Aorta (tissue), 5 donors: ENCODE results near the gene GMPR. TPM values are rescaled to one million over a fixed set of nuclear protein-coding genes. Genes with fewer than 3 reads are reported as not detected.

ENCODE experiments used
- ATAC-seq: fragments of 200-7000 bp; cut with Tn5 transposase; one replicate; pipeline ENCODE4 v1.9.1; 2022; ENCODE audit warnings: moderate library complexity; ENCODE audit not compliant: low FRiP score
- DNase-seq, 2 donors: peaks; one replicate each; pipeline ENCODE4 v3.0.0-alpha.2; 2020
- H3K27ac ChIP-seq, 2 donors: one replicate each; pipeline ENCODE4 v1.5.1; 2013; ENCODE audit warnings: low read length in 2 of 2, mild to moderate bottlenecking in 2 of 2, moderate library complexity in 2 of 2, control low read depth in 1 of 2, inconsistent platforms in 1 of 2, low read depth in 1 of 2
- H3K27me3 ChIP-seq, 2 donors: one replicate each; pipeline ENCODE4 v1.6.1; 2013; ENCODE audit warnings: control low read depth in 1 of 2, low read length in 1 of 2, mild to moderate bottlenecking in 1 of 2, moderate library complexity in 1 of 2; ENCODE audit not compliant: insufficient read depth in 2 of 2, control insufficient read depth in 1 of 2
- H3K36me3 ChIP-seq, 2 donors: one replicate each; pipeline ENCODE4 v1.6.1; 2013; ENCODE audit warnings: control low read depth in 1 of 2, low read length in 1 of 2, mild to moderate bottlenecking in 1 of 2; ENCODE audit not compliant: insufficient read depth in 2 of 2, control insufficient read depth in 1 of 2
- H3K4me1 ChIP-seq, 2 donors: one replicate each; pipeline ENCODE4 v1.6.1; 2013; ENCODE audit warnings: low read length in 2 of 2, control low read depth in 1 of 2, mild to moderate bottlenecking in 1 of 2, moderate library complexity in 1 of 2; ENCODE audit not compliant: insufficient read depth in 2 of 2, control insufficient read depth in 1 of 2
- H3K4me3 ChIP-seq, 2 donors: one replicate each; pipeline ENCODE4 v1.5.1; 2013; ENCODE audit warnings: low read length in 2 of 2, control low read depth in 1 of 2, mild to moderate bottlenecking in 1 of 2
- H3K9me3 ChIP-seq: one replicate; pipeline ENCODE4 v1.6.1; 2013; ENCODE audit warnings: mild to moderate bottlenecking, low read length; ENCODE audit not compliant: control insufficient read depth
- WGBS, 2 donors: extraction: QIAGEN DNeasy Blood & Tissue Kit; methylation state at CpG; one replicate each; pipeline ENCODE4 v1.1.7; 2013; 5-methylcytosine and 5-hydroxymethylcytosine counted together
- intact Hi-C, 2 donors: fragments of 100-400 bp; cut with DNase I; formaldehyde crosslinking; loops; one replicate each; pipeline versions ENCODE4 v1.14.2 to v1.15.0; 2022
- polyA plus RNA-seq, 2 donors: library from polyadenylated mRNA; stranded (reverse); fragments of 200-250 nt; gene quantifications; one replicate each; pipeline ENCODE4 v1.2.3, GENCODE V29; 2013
- total RNA-seq, 2 donors: library from RNA; stranded (reverse); fragmentation: NEBNext Ultra II Directional; extraction: Animal tissue kit (Norgen Biotek cat#: 25700); gene quantifications; one replicate each; pipeline ENCODE4 v1.2.1, GENCODE V29; 2021
- donor health status: healthy with polysubstance abuse.
- donor health status: Bipolar disorder and iron deficiency.
- donor health status: DM: no; HTN: no; CAD: no.
- donor health status: DM: no; HTN: no; CAD: no.
- donor health status: DM: yes; HTN: yes; CAD: no.

GMPR gene
- total and polyA plus RNA-seq, 4 donors = 17.3 to 34.5 (median 28.5) TPM

GRCh38 chr6:16278048-16278724 lies 39.8 kb downstream of the GMPR start:
- intact Hi-C loops = loop anchor here (5.0 kb wide), 1 partner anchor 36 kb away; no protein-coding TSS in a partner anchor
- ATAC-seq (peak; percentile 13), DNase-seq (no peak)
- H3K36me3 ChIP-seq = no peaks in the 10 kb centered on the region
- 61 to 70% methylated on average over 10 of the region's 10 CpGs for WGBS, 2 donors
- no peak overlapping the region for H3K4me3 ChIP-seq
- H3K27me3 ChIP-seq = no peaks in the 10 kb centered on the region
- peak overlapping the region in 1 of 2 donors; percentile 28 for H3K27ac ChIP-seq
- H3K4me1 ChIP-seq = no peaks in the 10 kb centered on the region
- H3K9me3 ChIP-seq = no peaks in the 10 kb centered on the region

DNA sequence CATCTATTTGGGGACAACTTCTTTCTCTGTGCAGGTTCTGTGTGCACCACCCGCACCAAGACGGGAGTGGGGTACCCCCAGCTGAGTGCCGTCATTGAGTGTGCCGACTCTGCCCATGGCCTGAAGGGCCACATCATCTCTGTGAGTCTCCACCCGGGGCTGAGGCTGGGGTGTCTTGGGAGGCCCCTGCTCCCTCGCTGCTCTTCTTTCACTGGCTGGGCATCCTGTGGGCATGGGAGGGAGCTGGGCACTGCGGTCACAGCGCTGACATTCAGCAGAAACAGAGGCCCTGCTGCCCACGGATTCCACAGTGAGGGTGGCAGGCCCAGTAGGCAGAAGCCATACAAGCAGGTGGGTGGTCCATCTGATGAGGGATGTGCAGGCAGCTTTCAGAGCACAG lies 40.4 kb downstream of the GMPR start:
- H3K9me3 ChIP-seq = no peaks in the 10 kb centered on the region
- no peaks in the 10 kb centered on the region for H3K36me3 ChIP-seq
- no peak overlapping the region for H3K4me3 ChIP-seq
- 91 to 97% methylated on average over 9 of the region's 9 CpGs for WGBS, 2 donors
- no peak for DNase-seq
- no peaks in the 10 kb centered on the region for H3K4me1 ChIP-seq
- intact Hi-C loops = loop anchor here (5.0 kb wide), 1 partner anchor 36 kb away; no protein-coding TSS in a partner anchor
- no peaks in the 10 kb centered on the region for H3K27me3 ChIP-seq
- no peak overlapping the region for H3K27ac ChIP-seq
- ATAC-seq = no peak

DNA sequence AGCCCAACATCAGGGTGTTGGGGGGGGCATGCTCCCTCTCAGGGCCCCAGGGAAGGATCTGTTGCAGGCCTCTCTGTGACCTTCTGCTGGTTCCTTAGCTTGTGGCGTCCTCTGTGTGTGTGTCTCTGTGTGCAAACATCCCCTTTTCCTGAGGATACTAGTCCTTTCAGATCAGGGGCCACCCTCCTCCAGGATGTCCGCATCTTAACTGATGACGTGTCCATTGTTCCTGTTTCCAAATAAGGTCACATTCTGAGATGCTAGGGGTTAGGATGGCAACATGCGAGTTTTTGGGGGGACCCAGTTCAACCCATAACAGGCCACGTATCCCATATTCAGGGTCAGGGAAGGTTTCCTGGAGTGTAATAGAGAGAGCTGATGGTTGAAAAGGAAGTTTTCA lies 40.9 kb downstream of the GMPR start:
- Histone ChIP-seq H3K27ac (no peak overlapping the region), H3K9me3 (no peaks in the 10 kb centered on the region), H3K27me3 (no peaks in the 10 kb centered on the region), H3K36me3 (no peaks in the 10 kb centered on the region), H3K4me1 (no peaks in the 10 kb centered on the region), H3K4me3 (no peak overlapping the region)
- WGBS, 2 donors = 88 to 89% methylated on average over 5 of the region's 5 CpGs
- ATAC-seq (no peak), DNase-seq (no peak)
- intact Hi-C loops = loop anchor here (5.0 kb wide), 1 partner anchor 37 kb away; no protein-coding TSS in a partner anchor

GRCh38 chr6:16282370-16282769 lies 44.0 kb downstream of the GMPR start:
- H3K27ac ChIP-seq = no peak overlapping the region
- intact Hi-C loops = no loop called here

DNA sequence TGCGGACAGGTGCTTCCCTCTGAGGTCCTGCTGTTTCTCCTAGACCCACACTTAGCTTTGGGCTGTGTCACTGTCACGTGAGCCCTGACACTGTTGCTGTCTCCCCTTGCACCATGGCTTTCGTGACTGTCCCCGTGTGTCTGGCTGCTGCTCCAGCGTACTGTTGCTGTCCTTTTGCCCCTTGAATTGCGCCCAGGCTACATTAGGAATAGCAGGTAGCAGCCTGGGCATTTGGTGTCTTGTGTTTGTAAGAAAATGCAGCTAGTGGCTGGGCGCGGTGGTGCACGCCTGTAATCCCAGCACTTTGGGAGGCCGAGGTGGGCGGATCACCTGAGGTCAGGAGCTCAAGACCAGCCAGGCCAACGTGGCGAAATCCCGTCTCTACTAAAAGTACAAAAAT lies 46.1 kb downstream of the GMPR start:
- H3K36me3 ChIP-seq = peaks cover 0 to 1% of the 10 kb centered on the region in 2 donors
- intact Hi-C loops = no loop called here

More at GRCh38 chr6:16282370-16282769, 44.0 kb downstream of the GMPR start:
- Histone ChIP-seq H3K4me3 (no peak overlapping the region), H3K36me3 (no peaks in the 10 kb centered on the region), H3K27me3 (no peaks in the 10 kb centered on the region), H3K4me1 (no peaks in the 10 kb centered on the region), H3K9me3 (no peaks in the 10 kb centered on the region)
- 93 to 95% methylated on average over 4 of the region's 4 CpGs for WGBS, 2 donors
- ATAC-seq (no peak), DNase-seq (no peak)

GRCh38 chr6:16285467-16286150 lies 47.2 kb downstream of the GMPR start:
- H3K9me3 ChIP-seq = no peaks in the 10 kb centered on the region
- intact Hi-C loops = loop anchor here in 1 of 2 donors (2.0 kb wide), 1 partner anchor 45 kb away; no protein-coding TSS in a partner anchor
- no peak overlapping the region for H3K27ac ChIP-seq
- peaks cover 0 to 1% of the 10 kb centered on the region in 2 donors for H3K36me3 ChIP-seq
- DNase-seq (no peak), ATAC-seq (no peak)
- no peak overlapping the region for H3K4me3 ChIP-seq
- no peaks in the 10 kb centered on the region for H3K27me3 ChIP-seq
- 84% methylated on average over 11 of the region's 11 CpGs for WGBS, 2 donors
- H3K4me1 ChIP-seq = no peaks in the 10 kb centered on the region

More for the DNA sequence above, 46.1 kb downstream of the GMPR start:
- no peak for ATAC-seq
- H3K4me3 ChIP-seq = no peak overlapping the region
- no peaks in the 10 kb centered on the region for H3K9me3 ChIP-seq
- no peaks in the 10 kb centered on the region for H3K4me1 ChIP-seq
- no peak overlapping the region for H3K27ac ChIP-seq
- WGBS, 2 donors = 93 to 95% methylated on average over 14 of the region's 14 CpGs
- DNase-seq = no peak
- H3K27me3 ChIP-seq = no peaks in the 10 kb centered on the region

DNA sequence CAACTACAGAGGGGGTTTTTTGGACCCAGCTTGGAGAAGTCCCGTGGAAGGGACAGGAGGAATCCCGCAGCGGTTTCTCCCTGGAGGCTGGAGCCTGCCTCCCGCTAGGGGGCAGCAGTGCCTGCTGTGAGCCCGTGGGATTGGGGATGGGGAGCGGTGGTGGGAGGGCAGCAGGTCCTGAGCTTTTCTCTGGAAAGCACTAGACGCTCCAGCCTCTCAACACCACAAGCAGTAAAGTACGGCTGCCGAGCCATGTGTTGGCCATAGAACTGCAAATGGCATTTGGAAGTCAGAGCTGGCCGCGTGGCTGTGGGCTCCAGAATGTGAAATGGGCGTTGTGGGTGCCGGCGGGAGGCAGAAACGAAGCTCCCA lies 47.8 kb downstream of the GMPR start:
- Histone ChIP-seq H3K4me1 (no peaks in the 10 kb centered on the region), H3K27me3 (no peaks in the 10 kb centered on the region), H3K36me3 (peaks cover 0 to 1% of the 10 kb centered on the region in 2 donors), H3K27ac (no peak overlapping the region), H3K4me3 (no peak overlapping the region), H3K9me3 (no peaks in the 10 kb centered on the region)
- no peak for DNase-seq
- 41 to 46% methylated on average over 15 of the region's 15 CpGs for WGBS, 2 donors
- no peak for ATAC-seq
- intact Hi-C loops = loop anchor here in 1 of 2 donors (2.0 kb wide), 1 partner anchor 45 kb away; no protein-coding TSS in a partner anchor

DNA sequence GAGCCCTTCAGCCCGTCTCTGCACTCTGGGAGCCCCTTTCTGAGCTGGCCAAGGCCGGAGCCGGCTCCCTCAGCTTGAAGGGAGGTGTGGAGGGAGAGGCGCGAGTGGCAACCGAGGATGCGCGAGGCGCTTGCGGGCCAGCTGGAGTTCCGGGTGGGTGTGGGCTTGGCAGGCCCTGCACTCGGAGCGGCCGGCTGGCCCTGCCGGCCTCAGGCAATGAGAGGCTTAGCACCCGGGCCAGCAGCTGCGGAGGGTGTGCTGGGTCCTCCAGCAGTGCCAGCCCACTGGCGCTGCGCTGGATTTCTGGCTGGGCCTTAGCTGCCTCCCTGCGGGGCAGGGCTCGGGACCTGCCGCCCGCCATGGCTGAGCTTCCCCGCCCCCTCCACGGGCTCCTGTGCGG lies 49.8 kb downstream of the GMPR start:
- 96% methylated on average over 26 of the region's 26 CpGs for WGBS, 2 donors
- H3K27me3 ChIP-seq = no peaks in the 10 kb centered on the region
- peaks cover 0 to 1% of the 10 kb centered on the region in 2 donors for H3K36me3 ChIP-seq
- DNase-seq (no peak), ATAC-seq (no peak)
- H3K27ac ChIP-seq = no peak overlapping the region
- H3K4me1 ChIP-seq = no peaks in the 10 kb centered on the region
- no peak overlapping the region for H3K4me3 ChIP-seq
- intact Hi-C loops = no loop called here
- no peaks in the 10 kb centered on the region for H3K9me3 ChIP-seq

DNA sequence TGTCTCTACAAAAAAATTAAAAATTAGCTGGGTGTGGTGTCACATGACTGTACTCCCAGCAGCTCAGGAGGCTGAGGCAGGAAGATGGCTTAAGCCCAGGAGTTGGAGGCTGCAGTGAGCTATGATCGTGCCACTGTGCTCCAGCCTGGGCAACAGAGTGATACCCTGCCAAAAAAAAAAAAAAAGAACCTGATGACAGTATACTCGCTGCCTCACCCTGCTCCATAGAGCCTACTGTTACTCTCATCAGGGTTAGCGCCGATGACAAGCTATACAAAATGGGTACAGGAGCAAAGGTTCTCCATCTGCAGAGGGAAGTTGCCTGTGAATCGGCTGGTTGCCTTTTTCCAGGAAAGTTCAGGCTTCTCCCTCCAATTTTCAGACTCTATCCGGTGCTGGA lies 53.4 kb downstream of the GMPR start:
- Histone ChIP-seq H3K4me3 (no peak overlapping the region), H3K27ac (no peak overlapping the region), H3K9me3 (no peaks in the 10 kb centered on the region), H3K4me1 (no peaks in the 10 kb centered on the region), H3K36me3 (peaks cover 0 to 4% of the 10 kb centered on the region in 2 donors), H3K27me3 (no peaks in the 10 kb centered on the region)
- intact Hi-C loops = no loop called here
- ATAC-seq = no peak
- WGBS, 2 donors = 70 to 80% methylated on average over 6 of the region's 6 CpGs
- DNase-seq = no peak
